Small intestine (tissue), 7 donors: ENCODE results near the gene MED22. TPM values are rescaled to one million over a fixed set of nuclear protein-coding genes. Genes with fewer than 3 reads are reported as not detected.

ENCODE experiments used
- DNase-seq, 2 donors: peaks; one replicate each; pipeline versions ENCODE4 v3.0.0 to v3.0.0-alpha.2; 2013
- FAIRE-seq: peaks from 2 replicates; lab custom pipeline; 2012; peaks lifted over from hg19 to GRCh38; lab: Jason Lieb, UNC
- H3K27ac ChIP-seq, 3 donors: one replicate each; pipeline ENCODE4 v1.5.1; 2013; ENCODE audit warnings: low read length in 2 of 3, mild to moderate bottlenecking in 2 of 3, control low read depth in 1 of 3, inconsistent platforms in 1 of 3, low read depth in 1 of 3, moderate library complexity in 1 of 3
- H3K27me3 ChIP-seq, 3 donors: one replicate each; pipeline ENCODE4 v1.6.1; 2013; ENCODE audit warnings: low read length in 3 of 3, inconsistent platforms in 1 of 3; ENCODE audit not compliant: control insufficient read depth in 3 of 3, insufficient read depth in 3 of 3
- H3K36me3 ChIP-seq, 3 donors: one replicate each; pipeline ENCODE4 v1.6.1; 2013; ENCODE audit warnings: low read length in 3 of 3, inconsistent platforms in 1 of 3, low read depth in 1 of 3, mild to moderate bottlenecking in 1 of 3, moderate library complexity in 1 of 3; ENCODE audit not compliant: control insufficient read depth in 3 of 3, insufficient read depth in 2 of 3
- H3K4me1 ChIP-seq, 3 donors: one replicate each; pipeline ENCODE4 v1.6.1; 2013; ENCODE audit warnings: low read length in 2 of 3, inconsistent platforms in 1 of 3, low read depth in 1 of 3, mild to moderate bottlenecking in 1 of 3, moderate library complexity in 1 of 3; ENCODE audit not compliant: control insufficient read depth in 3 of 3, insufficient read depth in 2 of 3
- H3K4me3 ChIP-seq, 3 donors: one replicate each; pipeline ENCODE4 v1.5.1; 2013; ENCODE audit warnings: low read length in 3 of 3, control low read depth in 1 of 3, inconsistent platforms in 1 of 3, low read depth in 1 of 3, mild to moderate bottlenecking in 1 of 3, moderate library complexity in 1 of 3
- H3K9me3 ChIP-seq, 2 donors: one replicate each; pipeline ENCODE4 v1.6.1; 2013; ENCODE audit warnings: low read depth in 1 of 2, low read length in 1 of 2; ENCODE audit not compliant: control insufficient read depth in 2 of 2, insufficient read depth in 1 of 2
- WGBS, 3 donors: extraction: QIAGEN DNeasy Blood & Tissue Kit; methylation state at CpG; one replicate each; pipeline ENCODE4 v1.1.7; 2013; 5-methylcytosine and 5-hydroxymethylcytosine counted together
- polyA plus RNA-seq, 4 donors: library from polyadenylated mRNA; stranded (reverse) in 3 of 4; unstranded in 1 of 4; fragments of 200-250 nt in 3 of 4; fragments of 120-200 nt in 1 of 4; gene quantifications; one replicate each; pipeline versions ENCODE4 v1.2.1 to v1.2.3, GENCODE V29; 2013
- donor health status: healthy with polysubstance abuse.
- donor health status: control.
- donor health status: control.
- donor health status: Bipolar disorder and iron deficiency.
- donor health status: healthy.

Gene MED22
- polyA plus RNA-seq, 4 donors, result 10.3 to 19.5 (median 17.6) TPM

GRCh38 chr9:133367778-133368177 lies 19.8 kb upstream of the MED22 start:
- H3K27ac ChIP-seq, result peak overlapping the region; percentile 71 to 93 (median 87)
- no peak for FAIRE-seq
- DNase-seq, result no peak
- H3K27me3 ChIP-seq, result no peaks in the 10 kb centered on the region
- H3K36me3 ChIP-seq, result peaks cover 11 to 88% (median 35%) of the 10 kb centered on the region in 3 donors
- H3K4me1 ChIP-seq, result peaks cover 14 to 67% (median 22%) of the 10 kb centered on the region in 3 donors
- no peaks in the 10 kb centered on the region for H3K9me3 ChIP-seq
- no peak overlapping the region for H3K4me3 ChIP-seq
- WGBS, 3 donors, result 63 to 79% (median 74%) methylated on average over 10 of the region's 10 CpGs

DNA sequence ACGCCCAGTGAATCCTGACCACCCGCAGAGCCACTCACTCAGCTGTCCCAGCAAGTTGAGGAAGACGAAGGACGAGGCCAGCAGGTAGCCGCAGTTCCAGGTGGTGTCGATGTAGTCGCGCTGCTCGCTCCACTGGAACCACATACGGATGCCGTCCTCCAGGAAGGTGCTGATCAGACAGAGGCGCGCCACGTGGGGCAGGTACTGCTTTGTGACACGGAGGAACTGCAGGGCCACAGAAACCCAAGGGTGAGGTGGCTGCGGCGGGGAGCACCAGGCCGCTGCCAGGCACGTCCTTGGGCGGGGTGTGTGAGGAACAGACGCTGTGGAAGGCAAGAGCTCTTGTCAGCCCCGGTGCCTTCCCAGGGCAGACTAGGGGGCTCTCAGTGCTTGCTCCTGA lies 19.3 kb upstream of the MED22 start:
- H3K36me3 ChIP-seq, result peaks cover 11 to 89% (median 32%) of the 10 kb centered on the region in 3 donors
- FAIRE-seq, result no peak
- H3K9me3 ChIP-seq, result no peaks in the 10 kb centered on the region
- no peak overlapping the region for H3K4me3 ChIP-seq
- peak overlapping the region; percentile 71 to 93 (median 87) for H3K27ac ChIP-seq
- WGBS, 3 donors, result 86 to 90% (median 89%) methylated on average over 22 of the region's 22 CpGs
- H3K4me1 ChIP-seq, result peaks cover 9 to 61% (median 19%) of the 10 kb centered on the region in 3 donors
- DNase-seq, result no peak
- no peaks in the 10 kb centered on the region for H3K27me3 ChIP-seq

- FAIRE-seq, result no peak
- 93 to 96% (median 94%) methylated on average over 11 of the region's 11 CpGs for WGBS, 3 donors
- Histone ChIP-seq H3K9me3 (no peaks in the 10 kb centered on the region), H3K4me3 (no peak overlapping the region), H3K27ac (peak overlapping the region in 1 of 3 donors; percentile 93), H3K36me3 (peaks cover 11 to 89% (median 37%) of the 10 kb centered on the region in 3 donors), H3K4me1 (peaks cover 7 to 58% (median 17%) of the 10 kb centered on the region in 3 donors), H3K27me3 (no peaks in the 10 kb centered on the region)
- no peak for DNase-seq
Measured at GRCh38 chr9:133366435-133366834, 18.5 kb upstream of the MED22 start.

DNA sequence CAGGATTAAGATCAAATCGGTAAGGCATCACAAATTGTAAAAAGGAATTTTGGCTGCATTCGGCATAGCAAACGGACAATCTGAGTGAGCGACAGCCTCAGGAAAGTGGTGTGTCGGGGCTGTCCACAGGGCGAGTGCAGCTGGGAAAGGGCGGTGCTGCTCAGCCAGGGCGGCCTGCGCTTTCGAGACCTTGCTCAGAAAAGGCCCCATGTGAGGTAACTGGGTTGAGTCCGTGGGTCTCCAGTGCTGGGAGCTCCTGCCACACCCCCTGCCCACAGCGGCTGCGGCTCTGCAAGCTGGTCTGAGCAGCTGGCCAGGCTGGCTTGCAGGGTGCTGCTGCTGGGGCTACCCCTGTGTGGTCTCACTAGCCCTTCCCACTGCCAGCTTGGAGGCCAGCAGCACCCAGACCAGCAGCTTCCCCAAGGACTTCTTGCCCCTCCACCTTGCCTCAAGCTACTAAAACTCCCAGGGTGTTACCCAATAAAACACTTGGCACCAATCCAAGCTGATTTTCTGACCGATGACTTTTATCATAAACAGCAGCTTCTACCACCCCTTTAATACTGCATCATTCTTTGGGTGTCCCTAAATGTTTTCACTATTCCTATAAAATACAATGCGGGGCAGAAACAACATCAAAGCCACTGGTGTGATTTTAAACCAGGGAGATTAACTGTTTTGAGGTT lies 14.6 kb upstream of the MED22 start:
- Histone ChIP-seq H3K27me3 (no peaks in the 10 kb centered on the region), H3K9me3 (no peaks in the 10 kb centered on the region), H3K36me3 (peaks cover 5 to 95% (median 37%) of the 10 kb centered on the region in 3 donors), H3K4me3 (no peak overlapping the region), H3K4me1 (peaks cover 0 to 58% (median 7%) of the 10 kb centered on the region in 3 donors), H3K27ac (peak overlapping the region in 1 of 3 donors; percentile 4)
- WGBS, 3 donors, result 84 to 91% (median 88%) methylated on average over 15 of the region's 15 CpGs
- DNase-seq, result no peak
- no peak for FAIRE-seq

DNA sequence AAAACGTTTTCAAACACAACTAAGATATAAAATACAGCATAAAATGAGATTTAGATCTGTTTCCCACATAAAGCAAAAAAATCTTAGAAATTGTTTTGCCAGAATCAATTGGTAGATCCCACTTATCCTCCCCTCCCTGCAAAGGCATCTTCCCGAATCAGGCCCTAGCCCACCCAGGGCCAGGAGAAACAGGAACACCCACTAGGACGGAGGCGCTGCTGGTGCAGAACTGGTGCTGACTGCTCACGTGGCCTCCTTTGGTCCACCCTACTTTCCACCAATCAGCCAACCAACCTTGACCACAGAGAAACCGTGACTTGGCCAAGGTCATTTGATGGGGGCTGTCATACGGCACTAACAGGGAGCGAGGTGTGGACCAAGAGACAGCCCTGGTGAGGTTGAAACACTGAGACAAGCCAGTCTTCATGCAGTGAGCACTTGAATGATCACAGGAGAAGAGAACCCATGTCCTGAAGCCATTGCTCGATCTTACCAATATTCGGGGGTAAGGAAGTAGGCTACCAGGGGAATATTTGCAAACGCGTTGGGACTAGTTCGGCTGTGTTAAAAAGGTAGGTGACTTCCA lies 13.7 kb upstream of the MED22 start:
- no peaks in the 10 kb centered on the region for H3K27me3 ChIP-seq
- DNase-seq (no peak), FAIRE-seq (no peak)
- whole genome bisulfite sequencing, 3 donors, result 79 to 85% (median 83%) methylated on average over 13 of the region's 13 CpGs
- peaks cover 5 to 90% (median 29%) of the 10 kb centered on the region in 3 donors for H3K36me3 ChIP-seq
- H3K4me3 ChIP-seq, result no peak overlapping the region
- H3K4me1 ChIP-seq, result peaks cover 0 to 56% (median 2%) of the 10 kb centered on the region in 3 donors
- peak overlapping the region in 1 of 3 donors; percentile 4 for H3K27ac ChIP-seq
- H3K9me3 ChIP-seq, result no peaks in the 10 kb centered on the region

DNA sequence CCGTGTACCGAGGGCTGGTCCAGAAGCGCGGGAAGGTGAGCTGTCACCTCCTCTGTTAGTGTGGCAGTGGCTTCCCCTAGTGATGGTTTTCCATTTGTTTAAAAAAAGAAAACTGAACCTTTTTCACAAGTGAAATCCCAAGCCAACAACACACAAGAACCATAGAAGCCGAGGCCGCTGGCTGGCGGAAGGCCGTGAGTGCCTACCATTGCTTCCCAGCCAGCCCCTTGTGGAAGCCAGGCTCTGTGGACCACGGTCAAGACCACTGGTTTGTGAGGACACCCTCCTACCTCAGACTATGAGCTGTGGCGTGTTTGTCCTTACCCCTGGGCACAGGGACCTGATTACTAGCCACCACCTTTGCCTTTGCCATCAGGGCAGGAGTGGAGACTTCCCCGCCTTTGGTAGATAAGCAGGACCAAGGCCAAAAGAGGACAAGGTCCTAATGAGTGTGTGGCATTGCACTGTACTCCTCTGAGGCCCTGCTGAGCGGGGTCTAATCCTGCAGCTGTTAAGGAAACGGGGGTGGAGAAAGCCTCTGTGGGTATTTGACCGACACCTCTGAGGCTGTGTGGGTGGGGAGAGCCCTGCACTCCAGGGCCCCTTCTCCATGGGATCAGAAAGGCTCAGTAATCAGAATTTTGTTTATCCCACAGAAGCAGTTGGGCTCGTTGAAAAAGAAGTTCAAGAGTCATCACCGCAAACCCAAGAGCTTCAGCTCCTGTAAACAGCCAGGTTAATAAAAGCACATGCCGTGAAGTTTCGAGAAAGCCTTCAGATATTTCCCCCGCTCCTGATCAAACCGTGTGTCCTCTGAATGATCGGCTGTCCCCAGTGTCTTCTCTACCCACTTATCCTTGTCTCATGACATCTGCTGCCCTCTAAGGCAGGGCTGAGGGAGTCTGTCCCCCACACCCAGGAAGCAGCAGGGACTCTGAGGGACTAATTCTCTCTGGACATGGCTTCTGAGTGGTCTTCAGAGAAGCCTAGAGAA lies 12.8 kb upstream of the MED22 start:
- peak in 1 of 2 donors; percentile 92 for DNase-seq
- no peak for FAIRE-seq
- Histone ChIP-seq H3K27me3 (no peaks in the 10 kb centered on the region), H3K4me3 (no peak overlapping the region), H3K36me3 (peaks cover 5 to 84% (median 21%) of the 10 kb centered on the region in 3 donors), H3K4me1 (peaks cover 0 to 53% (median 2%) of the 10 kb centered on the region in 3 donors), H3K9me3 (no peaks in the 10 kb centered on the region), H3K27ac (peak overlapping the region; percentile 10 to 67 (median 52))
- WGBS, 3 donors, result 47 to 68% (median 55%) methylated on average over 21 of the region's 21 CpGs

DNA sequence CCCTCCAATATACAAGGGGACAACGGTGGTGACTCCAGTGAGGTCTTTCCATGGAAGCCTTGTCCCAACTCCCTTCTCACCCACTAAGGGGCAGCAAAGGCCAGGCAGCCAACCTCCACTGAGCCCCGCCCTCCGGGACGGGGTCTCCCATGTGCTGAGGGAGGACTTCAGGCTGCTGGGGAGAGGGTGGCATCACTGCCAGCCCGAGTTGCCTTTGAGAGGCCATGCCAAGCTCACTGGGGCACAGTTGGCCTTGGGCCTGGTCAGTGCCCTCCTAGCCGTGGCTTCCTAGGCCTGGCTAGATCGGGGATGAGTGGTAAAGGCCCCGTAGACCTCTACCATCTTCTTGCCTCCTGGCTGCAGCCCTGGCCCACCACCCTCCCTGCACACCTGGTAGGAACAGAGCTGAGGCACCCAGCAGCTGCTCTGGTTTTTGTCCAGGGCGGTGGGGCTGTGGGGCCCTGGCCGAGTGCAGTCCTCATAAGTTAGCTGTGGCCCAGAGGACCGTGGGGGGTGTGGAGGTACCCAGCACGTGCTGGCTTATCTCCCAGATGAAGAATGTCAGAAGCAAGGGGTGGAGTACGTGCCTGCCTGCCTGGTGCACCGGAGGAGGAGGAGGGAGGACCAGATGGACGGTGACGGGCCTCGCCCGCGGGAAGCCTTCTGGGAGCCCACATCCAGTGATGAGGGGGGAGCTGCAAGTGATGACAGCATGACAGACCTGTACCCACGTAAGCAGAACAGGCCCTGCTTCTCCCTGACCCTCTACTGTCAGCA lies 11.7 kb upstream of the MED22 start:
- Histone ChIP-seq H3K27me3 (no peaks in the 10 kb centered on the region), H3K4me1 (peaks cover 2 to 56% (median 2%) of the 10 kb centered on the region in 3 donors), H3K4me3 (no peak overlapping the region), H3K36me3 (peaks cover 3 to 77% (median 16%) of the 10 kb centered on the region in 3 donors), H3K27ac (peak overlapping the region in 1 of 3 donors; percentile 46), H3K9me3 (no peaks in the 10 kb centered on the region)
- 39 to 62% (median 53%) methylated on average over 18 to 20 of the region's 20 CpGs for WGBS, 3 donors
- DNase-seq (peak in 1 of 2 donors; percentile 37), FAIRE-seq (no peak)
